ENCODE results near the gene TMEM183A.

Gene TMEM183A

DNA sequence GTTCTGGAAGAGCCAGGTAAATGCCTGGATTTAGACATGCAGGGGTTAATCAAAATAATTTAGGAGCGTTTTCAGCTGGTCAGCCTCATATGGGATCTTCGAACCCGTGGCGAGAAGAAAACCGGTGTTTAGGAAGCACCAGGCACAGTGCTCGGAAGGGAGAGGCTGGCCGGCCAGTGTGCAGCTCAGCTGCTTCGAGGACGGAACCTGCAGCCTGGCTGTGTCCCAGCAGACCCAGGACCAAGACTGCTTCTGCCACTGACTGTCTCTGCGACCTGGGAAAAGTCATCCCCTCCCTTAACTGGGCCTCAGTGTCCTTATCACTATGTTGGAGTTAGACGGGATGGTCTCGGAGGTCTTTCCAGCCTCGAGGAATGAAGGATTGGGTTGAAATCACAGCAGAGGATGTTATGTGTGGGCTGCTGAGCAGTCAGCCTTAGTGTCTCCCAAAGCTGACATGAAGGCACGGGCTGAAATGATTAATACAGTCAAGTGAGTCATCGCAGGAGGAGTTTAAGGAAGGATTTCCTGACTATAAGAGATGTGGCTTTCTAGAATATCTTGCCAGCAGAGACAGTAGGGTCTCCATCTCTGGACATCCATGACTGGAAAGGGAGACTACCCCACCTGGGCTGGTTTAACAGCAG is 39.9 kb downstream of the TMEM183A start:
- in situ Hi-C loops (cut with MboI; ENCODE audit: low pct_unique_long_range_greater_than_20kb, low sequenced_read_pairs, unreplicated experiment), result no loop called here
- DNase-seq (ENCODE audit: low spot score), result no peak
- TF ChIP-seq, protein P1, sequence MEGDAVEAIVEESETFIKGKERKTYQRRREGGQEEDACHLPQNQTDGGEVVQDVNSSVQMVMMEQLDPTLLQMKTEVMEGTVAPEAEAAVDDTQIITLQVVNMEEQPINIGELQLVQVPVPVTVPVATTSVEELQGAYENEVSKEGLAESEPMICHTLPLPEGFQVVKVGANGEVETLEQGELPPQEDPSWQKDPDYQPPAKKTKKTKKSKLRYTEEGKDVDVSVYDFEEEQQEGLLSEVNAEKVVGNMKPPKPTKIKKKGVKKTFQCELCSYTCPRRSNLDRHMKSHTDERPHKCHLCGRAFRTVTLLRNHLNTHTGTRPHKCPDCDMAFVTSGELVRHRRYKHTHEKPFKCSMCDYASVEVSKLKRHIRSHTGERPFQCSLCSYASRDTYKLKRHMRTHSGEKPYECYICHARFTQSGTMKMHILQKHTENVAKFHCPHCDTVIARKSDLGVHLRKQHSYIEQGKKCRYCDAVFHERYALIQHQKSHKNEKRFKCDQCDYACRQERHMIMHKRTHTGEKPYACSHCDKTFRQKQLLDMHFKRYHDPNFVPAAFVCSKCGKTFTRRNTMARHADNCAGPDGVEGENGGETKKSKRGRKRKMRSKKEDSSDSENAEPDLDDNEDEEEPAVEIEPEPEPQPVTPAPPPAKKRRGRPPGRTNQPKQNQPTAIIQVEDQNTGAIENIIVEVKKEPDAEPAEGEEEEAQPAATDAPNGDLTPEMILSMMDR (IDR thresholded peaks at IDR 0.05; ENCODE audit: extremely low read depth, insufficient read depth, missing control alignments), result no peak

DNA sequence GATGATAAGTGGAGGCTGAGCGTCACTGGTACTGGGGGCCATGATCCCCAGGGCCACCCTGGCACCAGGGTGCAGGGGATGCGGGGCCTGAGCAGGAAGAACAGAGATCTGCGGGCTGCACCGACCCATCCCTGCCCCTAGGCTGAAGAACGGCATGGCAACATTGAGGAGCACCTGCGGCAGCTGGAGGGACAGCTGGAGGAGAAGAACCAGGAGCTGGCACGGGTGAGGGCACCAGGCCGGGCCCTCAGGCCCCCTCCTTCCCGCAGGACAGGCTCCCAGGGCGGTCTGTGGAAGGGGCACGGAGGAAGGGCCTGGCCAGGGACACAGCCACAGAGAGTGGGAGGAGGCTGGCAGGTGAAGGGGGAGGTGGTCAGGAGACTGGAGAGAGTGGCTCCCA is 40.9 kb downstream of the TMEM183A start:
- TF ChIP-seq, protein P1 (IDR thresholded peaks at IDR 0.05; ENCODE audit: extremely low read depth, insufficient read depth, missing control alignments), result no peak
- in situ Hi-C loops (cut with MboI; ENCODE audit: low pct_unique_long_range_greater_than_20kb, low sequenced_read_pairs, unreplicated experiment), result no loop called here
- DNase-seq (ENCODE audit: low spot score), result no peak

DNA sequence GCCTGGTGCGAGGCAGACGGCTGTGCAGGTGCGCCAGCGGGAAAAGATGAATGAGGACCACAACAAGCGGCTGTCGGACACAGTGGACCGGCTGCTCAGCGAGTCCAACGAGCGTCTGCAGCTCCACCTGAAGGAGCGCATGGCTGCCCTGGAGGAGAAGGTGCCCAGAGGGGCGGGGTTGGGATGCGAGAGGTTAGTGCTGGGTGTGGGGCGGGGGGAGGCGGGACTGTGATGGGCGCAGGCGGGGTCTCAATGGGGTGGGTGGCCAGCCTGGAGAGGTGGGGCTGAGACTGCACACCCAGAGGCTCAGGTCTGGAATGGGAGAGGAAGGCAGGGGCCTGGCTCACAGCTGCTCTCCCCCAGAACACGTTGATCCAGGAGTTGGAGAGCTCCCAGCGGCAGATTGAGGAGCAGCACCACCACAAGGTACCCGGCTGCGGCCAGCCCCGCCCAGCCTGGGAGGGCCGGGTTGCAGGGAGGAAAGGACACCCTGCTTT is 41.4 kb downstream of the TMEM183A start:
- in situ Hi-C loops (cut with MboI; ENCODE audit: low pct_unique_long_range_greater_than_20kb, low sequenced_read_pairs, unreplicated experiment), result no loop called here

DNA sequence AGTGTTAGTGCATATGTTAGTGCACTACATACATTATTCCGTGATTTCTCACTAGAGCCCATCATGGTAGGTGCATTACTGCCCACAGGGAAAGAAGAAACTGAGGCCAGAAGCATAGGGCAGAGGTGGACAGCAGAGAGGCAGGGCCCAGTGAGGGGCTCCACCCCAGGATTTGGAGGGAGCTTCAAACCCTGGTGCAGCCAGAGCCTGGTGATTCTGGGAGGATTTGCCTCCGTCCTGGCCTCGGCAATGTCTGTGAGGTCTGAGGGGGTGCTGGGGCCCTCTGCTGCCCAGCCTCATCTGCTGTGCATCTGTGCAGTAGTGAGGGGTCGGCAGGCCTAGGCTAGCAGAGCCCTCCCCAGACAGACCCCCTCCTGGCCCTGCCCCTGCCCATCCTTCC is 41.9 kb downstream of the TMEM183A start:
- DNase-seq (ENCODE audit: low spot score), result no peak
- in situ Hi-C loops (cut with MboI; ENCODE audit: low pct_unique_long_range_greater_than_20kb, low sequenced_read_pairs, unreplicated experiment), result no loop called here
- TF ChIP-seq, protein P1 (IDR thresholded peaks at IDR 0.05; ENCODE audit: extremely low read depth, insufficient read depth, missing control alignments), result no peak

More for the DNA sequence above, 41.4 kb downstream of the TMEM183A start:
- TF ChIP-seq, protein P1 (IDR thresholded peaks at IDR 0.05; ENCODE audit: extremely low read depth, insufficient read depth, missing control alignments), result no peak
- DNase-seq (ENCODE audit: low spot score), result no peak

DNA sequence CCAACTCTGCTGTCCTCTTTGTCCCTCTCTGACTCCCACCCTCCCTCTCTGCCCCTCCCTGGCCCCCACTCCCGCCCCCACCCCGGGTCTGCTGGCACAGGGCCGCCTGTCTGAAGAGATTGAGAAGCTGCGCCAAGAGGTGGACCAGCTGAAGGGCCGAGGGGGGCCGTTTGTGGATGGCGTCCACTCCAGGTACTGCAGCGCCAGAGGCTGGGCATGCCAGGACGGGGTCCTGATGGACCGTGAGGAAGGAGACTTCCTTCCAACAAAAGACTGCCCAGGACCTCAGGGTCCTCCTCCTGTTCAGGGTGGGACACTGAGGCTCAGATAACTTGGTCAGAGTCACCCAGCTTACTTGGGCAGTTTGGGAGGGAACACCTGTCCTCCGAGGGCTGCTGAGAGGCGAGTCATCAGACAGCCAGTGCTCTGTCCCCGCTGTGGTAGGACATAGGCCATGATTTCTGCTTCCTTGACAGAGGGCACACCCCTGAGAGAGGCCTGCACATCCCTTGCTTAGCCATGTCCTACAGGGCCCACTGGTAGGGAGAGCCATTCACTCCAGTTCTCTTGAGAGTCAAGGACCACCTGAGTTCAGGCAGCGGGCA is 42.5 kb downstream of the TMEM183A start:
- no peak for DNase-seq (ENCODE audit: low spot score)
- in situ Hi-C loops (cut with MboI; ENCODE audit: low pct_unique_long_range_greater_than_20kb, low sequenced_read_pairs, unreplicated experiment), result no loop called here
- TF ChIP-seq, protein P1 (IDR thresholded peaks at IDR 0.05; ENCODE audit: extremely low read depth, insufficient read depth, missing control alignments), result no peak

DNA sequence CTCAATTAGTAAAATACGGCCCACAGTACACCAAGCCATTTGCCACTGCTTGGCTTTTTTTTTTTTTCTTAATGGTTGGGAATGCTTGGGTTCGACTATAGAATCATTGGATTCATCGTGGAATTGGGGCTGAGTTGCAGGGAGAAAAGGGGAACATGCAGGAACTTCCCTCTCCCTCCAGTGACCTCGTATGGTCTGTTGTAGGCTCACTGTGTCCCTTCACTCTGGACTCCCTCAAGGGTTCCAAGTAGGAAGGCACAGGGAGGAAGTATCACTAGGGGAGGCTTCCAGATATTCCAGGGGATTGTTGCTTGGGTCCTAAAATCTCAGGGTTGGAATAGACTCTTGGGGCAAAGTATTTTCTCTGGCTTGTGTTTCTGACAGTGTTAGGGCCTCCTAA is 43.7 kb downstream of the TMEM183A start:
- in situ Hi-C loops (cut with MboI; ENCODE audit: low pct_unique_long_range_greater_than_20kb, low sequenced_read_pairs, unreplicated experiment), result no loop called here
- no peak for DNase-seq (ENCODE audit: low spot score)
- TF ChIP-seq, protein P1 (IDR thresholded peaks at IDR 0.05; ENCODE audit: extremely low read depth, insufficient read depth, missing control alignments), result no peak

Measured in GM13977 (cell line).